Measurements from ENCODE around the gene MYOCD. TPM values are rescaled to one million over a fixed set of nuclear protein-coding genes. Genes with fewer than 3 reads are reported as not detected.

The MYOCD gene
- total and polyA plus RNA-seq, 4 donors, result 0.05 to 0.59 (median 0.23) TPM

GRCh38 chr17:12800855-12801365, 135.2 kb downstream of the MYOCD start:
- H3K27me3 ChIP-seq (ENCODE audit: control insufficient read depth in 4 of 4, insufficient read depth in 4 of 4, low read length in 3 of 4), result no peaks in the 10 kb centered on the region
- WGBS, result 51% methylated on average over 3 of the region's 3 CpGs
- no peak overlapping the region for H3K9ac ChIP-seq (ENCODE audit: low read depth in 1 of 2, low read length in 2 of 2)
- H3K36me3 ChIP-seq (ENCODE audit: control insufficient read depth in 4 of 4, insufficient read depth in 3 of 4, low read depth in 1 of 4, low read length in 3 of 4), result no peaks in the 10 kb centered on the region
- TF ChIP-seq MAX (IDR thresholded peaks at IDR 0.05) (no peak), RAD21 (IDR thresholded peaks at IDR 0.05) (no peak), JUND (IDR thresholded peaks at IDR 0.05) (no peak), FOXA1 (IDR thresholded peaks at IDR 0.05) (no peak), SP1 (IDR thresholded peaks at IDR 0.05) (no peak)
- H3K4me3 ChIP-seq (ENCODE audit: low read depth in 1 of 3, low read length in 3 of 3), result no peak overlapping the region
- no peak overlapping the region for H3K27ac ChIP-seq (ENCODE audit: low read depth in 1 of 2, low read length in 2 of 2)
- H3K4me1 ChIP-seq (ENCODE audit: control insufficient read depth in 4 of 4, insufficient read depth in 4 of 4, low read length in 3 of 4), result no peaks in the 10 kb centered on the region
- no peak for DNase-seq (ENCODE audit: low spot score)
- H3K9me3 ChIP-seq (ENCODE audit: control insufficient read depth in 4 of 4, low read length in 3 of 4), result no peaks in the 10 kb centered on the region

GRCh38 chr17:12806630-12807029, 140.9 kb downstream of the MYOCD start:
- no peak overlapping the region for H3K4me3 ChIP-seq (ENCODE audit: low read depth in 1 of 3, low read length in 3 of 3)
- TF ChIP-seq FOXA2 (IDR thresholded peaks at IDR 0.05) (no peak), ZBTB33 (IDR thresholded peaks at IDR 0.05) (no peak), MAX (IDR thresholded peaks at IDR 0.05) (no peak), HNF4A (conservative IDR thresholded peaks at IDR 0.05) (no peak), GABPA (IDR thresholded peaks at IDR 0.05 in 1 of 2, conservative IDR thresholded peaks at IDR 0.05 in 1 of 2) (no peak), CTCF (IDR thresholded peaks at IDR 0.05; ENCODE audit: low read depth, low read length, missing input control) (no peak), REST (IDR thresholded peaks at IDR 0.05) (no peak), YY1 (IDR thresholded peaks at IDR 0.05) (no peak), FOXA1 (IDR thresholded peaks at IDR 0.05) (no peak), TAF1 (conservative IDR thresholded peaks at IDR 0.05) (no peak), RAD21 (IDR thresholded peaks at IDR 0.05) (no peak), JUND (IDR thresholded peaks at IDR 0.05) (no peak), EGR1 (IDR thresholded peaks at IDR 0.05; ENCODE audit: low read depth in 2 of 2) (no peak), NR2F2 (IDR thresholded peaks at IDR 0.05) (no peak), HNF4G (IDR thresholded peaks at IDR 0.05) (no peak), RXRA (IDR thresholded peaks at IDR 0.05) (no peak), SP1 (IDR thresholded peaks at IDR 0.05) (no peak), ATF3 (IDR thresholded peaks at IDR 0.05) (no peak)
- peaks cover 0 to 4% (median 0%) of the 10 kb centered on the region in 4 donors for H3K27me3 ChIP-seq (ENCODE audit: control insufficient read depth in 4 of 4, insufficient read depth in 4 of 4, low read length in 3 of 4)
- no peak for DNase-seq (ENCODE audit: low spot score)
- WGBS, result 88% methylated on average over 1 of the region's 1 CpG
- no peak overlapping the region for H3K27ac ChIP-seq (ENCODE audit: low read depth in 1 of 2, low read length in 2 of 2)
- no peaks in the 10 kb centered on the region for H3K4me1 ChIP-seq (ENCODE audit: control insufficient read depth in 4 of 4, insufficient read depth in 4 of 4, low read length in 3 of 4)
- H3K36me3 ChIP-seq (ENCODE audit: control insufficient read depth in 4 of 4, insufficient read depth in 3 of 4, low read depth in 1 of 4, low read length in 3 of 4), result peaks cover 0 to 2% (median 0%) of the 10 kb centered on the region in 4 donors
- H3K9me3 ChIP-seq (ENCODE audit: control insufficient read depth in 4 of 4, low read length in 3 of 4), result peaks cover 0 to 10% (median 2%) of the 10 kb centered on the region in 4 donors
- H3K9ac ChIP-seq (ENCODE audit: low read depth in 1 of 2, low read length in 2 of 2), result no peak overlapping the region
